Non-pigmented ciliary epithelial cell (primary cell): ENCODE data around the gene KRTAP10-3.

Experiments
- DNase-seq: peaks from one replicate; pipeline ENCODE4 v3.0.0-alpha.2; 2010; ENCODE audit warnings: low read depth

The KRTAP10-3 gene

DNA sequence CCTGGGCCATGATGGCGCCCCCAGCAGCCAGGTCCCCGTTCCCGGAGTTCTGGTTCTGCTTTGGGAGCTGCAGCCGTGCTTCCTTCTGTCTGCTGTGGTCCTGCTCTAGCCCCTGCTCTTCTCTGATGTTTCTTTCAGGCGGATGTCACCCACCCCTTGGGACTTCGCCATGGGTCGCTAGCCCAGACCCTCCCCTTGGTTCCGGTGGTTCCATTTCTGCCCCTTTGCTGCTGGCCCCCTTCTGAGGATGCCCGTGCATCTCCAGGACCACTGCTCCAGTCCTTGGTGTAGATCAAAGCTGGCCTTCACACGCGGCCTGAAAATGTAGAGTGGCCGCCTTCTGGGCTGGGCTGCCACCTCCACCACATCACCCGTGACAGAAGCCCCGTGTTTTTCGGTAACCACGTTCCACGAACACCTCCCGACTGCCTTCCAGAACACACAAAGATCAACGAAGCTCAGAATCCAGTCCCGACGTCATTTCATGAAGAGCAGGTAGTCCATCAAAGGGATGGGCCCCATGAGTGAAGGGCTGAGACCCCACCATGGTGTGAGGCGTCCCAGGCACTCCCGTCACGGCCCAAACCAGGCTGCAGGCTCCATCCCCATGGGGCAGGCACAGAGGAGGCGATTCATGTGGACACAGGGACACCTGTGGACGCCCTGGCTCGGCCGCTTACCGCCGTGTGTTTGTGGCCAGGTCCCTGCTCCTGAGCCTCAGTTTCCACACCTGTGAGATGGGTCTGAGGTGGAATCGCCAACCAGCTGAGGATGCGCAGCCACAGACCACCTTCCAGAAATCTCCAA lies 43.0 kb downstream of the KRTAP10-3 start:
- no peak for DNase-seq

DNA sequence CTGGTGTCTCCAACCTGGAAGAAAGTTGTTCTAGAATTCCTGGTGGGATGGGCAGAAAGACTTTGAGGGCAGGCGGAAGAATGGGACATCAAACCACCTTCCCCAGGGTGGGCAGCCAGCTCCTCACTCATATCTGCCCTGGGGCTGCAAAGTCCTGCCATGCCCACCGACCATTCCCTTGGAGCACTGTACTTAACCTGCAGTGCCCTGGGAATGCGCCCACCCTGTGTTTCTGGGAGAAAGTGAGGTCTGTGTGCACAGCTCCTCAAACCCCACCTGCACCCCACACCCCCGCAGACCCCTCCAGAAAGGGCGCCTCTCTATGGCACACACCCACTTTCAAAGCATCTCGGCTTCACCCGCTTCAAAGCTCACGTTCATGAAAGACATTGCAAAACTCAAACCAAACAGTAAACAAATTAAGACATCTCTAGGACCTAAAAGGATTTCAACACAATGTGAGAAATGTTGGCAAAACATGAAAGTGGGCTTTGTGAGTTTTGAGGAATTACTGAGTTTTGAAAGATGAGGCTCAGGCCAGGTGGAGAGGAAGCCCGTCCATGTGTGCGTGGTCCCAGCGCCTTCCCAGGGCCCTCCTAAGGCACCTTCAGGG lies 43.7 kb downstream of the KRTAP10-3 start:
- DNase-seq = no peak

DNA sequence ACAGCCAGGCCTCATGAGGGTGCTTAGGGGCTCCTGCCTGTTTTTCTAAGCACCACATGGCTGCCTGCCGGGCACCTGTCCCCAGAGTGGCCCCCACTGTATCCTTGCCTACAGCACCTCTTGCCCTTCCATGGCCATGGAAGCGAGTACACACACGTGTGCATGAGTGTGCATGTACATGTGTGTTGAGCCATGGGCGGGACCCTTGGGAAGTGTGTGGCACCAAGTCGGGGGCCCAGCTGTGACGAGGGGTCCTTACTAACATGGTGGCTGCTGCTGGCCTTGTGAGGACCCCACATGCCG lies 44.4 kb downstream of the KRTAP10-3 start:
- no peak for DNase-seq

DNA sequence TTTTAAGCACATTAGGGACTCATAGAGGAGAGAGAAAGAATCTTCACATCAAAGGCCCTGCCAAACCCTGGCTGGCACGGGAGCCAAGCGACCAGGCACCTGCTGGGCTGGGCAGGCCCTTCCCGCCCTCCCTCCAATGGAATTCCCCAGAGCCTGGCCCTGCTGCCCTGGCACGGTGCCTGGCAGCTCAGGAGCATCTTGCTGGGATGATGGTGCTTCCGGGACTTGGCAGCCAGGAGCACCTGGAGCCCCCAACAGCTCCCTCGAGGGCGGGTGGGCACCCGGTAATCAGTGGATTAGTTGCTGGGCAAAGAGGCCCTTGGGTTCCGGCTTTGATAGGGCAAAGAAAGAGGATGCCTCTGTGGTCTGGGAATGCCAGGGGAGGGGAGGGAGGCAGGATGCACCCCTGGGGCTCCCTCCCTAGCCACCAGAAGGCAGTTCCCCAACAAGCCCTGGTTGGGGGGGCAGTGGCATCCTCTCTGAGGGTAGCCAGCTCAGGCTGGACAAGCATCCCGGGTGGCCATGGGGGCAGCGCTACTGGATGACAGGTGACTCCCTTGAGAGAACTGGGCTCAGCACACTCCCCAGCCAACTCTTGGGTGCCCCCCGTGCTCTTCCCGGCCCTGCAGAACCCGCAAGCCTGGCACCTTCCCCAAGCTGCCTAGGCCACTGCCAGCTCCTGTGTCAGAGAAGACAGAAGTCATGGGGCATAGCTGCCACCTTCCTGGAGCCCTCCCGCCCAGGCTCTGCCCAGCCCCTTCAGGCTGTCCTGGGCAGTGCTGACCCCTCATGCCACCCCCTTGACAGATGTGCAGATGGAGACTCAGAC lies 45.0 kb downstream of the KRTAP10-3 start:
- DNase-seq = no peak

DNA sequence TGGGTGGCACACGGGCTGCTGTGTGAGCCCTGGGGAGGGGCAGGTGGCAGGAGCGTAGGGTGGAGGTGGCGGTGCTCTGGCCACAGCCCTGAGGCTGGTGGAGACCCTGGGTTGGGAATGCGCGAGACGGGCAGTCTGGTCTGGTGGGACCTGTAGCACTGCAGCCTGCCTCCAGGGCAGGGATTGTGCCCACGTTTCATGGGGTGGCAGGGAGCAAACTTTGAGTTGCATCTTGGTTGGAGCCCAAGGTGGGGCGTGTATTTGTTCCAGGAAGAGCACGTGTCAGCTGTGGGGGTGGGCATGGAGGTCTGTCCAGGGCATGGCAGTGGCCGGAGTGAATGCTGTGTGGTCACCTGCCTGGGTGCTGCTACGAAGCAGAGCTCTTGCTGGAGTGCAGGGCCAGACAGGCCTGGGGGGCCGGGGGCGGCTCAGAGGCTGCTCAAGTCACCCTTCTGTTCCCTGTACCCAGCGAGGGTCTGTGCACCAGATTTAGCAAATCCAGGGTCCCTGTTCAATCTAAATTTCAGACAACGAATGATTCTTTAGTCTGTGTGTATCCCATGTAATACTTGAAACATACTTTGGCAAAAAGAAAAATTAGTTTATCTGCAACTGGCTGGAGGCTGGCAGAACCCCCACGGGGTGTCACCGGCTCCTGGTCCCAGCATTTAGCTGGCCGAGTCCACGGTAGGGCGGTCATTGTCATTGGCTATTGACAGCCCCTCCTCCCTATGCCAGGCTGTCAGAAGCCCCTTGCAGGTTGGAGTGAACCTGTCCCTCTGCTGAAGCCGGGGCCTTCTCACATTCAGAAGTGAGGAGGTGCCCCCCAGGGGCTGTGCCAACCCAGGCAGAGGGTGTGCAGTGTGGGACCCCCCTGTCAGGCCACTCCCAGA lies 45.9 kb downstream of the KRTAP10-3 start:
- DNase-seq = no peak

DNA sequence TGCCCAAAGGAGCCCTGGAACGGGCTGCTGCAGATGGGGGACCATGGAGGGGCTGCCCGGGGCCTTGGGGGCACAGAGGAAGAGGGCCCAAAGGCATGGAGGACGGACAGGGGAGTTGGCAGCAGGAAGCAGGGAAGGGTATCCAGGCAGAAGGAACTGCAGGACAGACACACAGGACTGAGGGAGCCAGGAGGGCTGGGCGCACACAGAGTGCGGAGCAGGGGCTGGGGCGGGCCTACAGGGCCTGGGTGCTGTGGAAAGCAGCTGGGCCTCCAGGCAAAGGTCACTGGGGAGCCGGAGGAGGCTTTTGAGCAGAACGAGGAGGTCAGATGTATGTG lies 46.7 kb downstream of the KRTAP10-3 start:
- DNase-seq = no peak

DNA sequence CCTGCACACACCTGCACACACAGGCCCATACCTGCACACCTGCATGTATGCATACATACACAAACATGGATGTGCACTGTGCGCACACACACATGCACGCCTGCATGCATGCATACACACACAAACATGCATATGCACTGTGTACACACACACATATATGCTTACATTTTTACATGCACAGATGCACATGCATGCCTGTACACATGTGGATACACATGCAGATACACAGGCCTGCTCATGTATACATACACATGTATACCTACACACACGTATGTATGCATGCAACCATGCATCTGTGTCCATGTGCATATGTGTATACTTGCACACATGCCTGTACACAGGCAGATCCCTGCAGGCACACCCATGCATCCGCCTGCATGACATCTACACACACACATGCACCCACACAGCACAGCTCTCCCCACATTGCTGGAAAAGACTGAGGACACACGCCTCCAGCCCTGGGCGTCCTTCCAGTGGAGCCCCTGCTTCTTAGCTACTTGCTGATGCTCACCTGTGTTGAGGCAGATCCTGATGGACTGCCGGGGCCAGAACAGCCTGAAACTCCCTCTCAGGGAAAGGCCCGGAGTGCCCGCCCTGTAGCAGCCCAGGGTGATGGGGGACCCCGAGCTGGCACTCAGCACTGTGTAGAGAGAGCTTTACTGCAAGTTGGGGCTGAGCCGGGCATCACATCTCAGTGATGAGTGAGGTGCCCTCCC lies 47.2 kb downstream of the KRTAP10-3 start:
- DNase-seq = no peak

DNA sequence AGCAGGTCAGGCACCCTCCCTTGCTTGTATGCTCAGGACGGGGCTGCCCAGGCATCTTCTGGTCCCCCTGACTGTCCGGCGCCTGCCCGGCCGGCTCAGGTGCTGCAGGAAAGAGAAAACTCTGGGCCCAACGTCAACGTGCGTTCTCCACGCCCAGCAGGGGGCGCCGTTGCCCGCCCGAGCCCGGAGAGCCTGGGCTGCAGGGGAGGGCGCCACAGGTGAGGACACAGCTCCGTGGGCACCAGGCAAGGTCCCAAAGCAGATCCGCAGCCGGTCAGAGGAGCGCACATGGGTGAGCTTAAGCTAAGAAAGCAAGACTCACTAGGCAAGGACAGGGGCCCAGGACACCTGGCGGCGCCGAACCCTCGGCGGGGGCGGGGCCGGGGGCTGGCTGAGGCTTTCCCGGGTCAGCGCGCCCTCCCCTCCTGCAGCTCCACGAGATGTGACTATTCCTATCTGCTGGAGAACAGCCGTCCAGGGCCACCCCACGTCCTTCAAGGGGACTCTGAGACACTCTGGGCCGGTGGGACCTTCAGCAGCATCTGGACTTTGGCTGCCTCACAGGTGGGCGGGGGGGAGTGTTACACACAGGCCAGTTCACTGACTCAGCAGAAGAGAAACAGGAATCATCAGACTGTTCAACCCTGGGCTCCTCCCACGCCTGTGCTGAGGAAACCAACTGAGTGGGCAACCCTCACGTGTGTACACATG lies 47.9 kb downstream of the KRTAP10-3 start:
- no peak for DNase-seq

DNA sequence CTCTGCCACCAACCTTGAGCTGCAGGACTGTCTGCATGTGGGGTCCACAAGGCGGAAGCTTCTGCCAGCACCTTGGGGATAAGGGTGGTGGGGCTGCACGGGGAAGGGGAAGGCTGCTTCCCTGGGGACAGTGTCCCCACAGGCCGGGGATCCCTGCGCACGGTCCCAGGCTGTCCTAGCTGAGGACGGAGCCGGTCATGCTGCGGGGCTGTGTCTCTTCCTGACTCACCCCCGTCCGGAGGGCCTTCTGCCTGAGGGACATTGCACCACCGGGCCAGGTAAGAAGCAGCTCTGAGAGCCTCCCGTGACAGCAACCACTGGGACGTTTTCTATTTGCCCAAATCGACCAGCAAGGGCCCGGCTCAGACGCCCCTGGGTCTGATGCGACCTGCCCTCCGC lies 48.5 kb downstream of the KRTAP10-3 start:
- no peak for DNase-seq

DNA sequence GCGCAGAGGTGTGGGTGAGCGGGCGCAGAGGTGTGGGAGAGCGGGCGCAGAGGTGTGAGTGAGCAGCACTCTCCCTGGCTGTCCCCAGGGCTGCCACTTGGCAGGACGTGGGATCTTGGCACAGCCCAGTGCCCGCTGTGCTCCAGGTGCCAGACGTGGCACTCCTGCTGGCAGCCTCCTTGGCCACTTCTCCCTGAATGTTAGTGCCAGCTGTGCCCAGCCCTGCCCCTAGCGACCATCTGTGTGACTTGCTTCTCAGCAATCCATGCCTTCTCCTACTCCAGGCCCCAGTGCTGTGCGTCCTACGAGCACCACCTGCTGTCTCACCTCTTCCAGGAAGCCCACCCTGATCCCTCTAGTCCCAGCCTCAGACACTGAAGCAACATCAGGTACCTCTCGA lies 49.1 kb downstream of the KRTAP10-3 start:
- DNase-seq = no peak

DNA sequence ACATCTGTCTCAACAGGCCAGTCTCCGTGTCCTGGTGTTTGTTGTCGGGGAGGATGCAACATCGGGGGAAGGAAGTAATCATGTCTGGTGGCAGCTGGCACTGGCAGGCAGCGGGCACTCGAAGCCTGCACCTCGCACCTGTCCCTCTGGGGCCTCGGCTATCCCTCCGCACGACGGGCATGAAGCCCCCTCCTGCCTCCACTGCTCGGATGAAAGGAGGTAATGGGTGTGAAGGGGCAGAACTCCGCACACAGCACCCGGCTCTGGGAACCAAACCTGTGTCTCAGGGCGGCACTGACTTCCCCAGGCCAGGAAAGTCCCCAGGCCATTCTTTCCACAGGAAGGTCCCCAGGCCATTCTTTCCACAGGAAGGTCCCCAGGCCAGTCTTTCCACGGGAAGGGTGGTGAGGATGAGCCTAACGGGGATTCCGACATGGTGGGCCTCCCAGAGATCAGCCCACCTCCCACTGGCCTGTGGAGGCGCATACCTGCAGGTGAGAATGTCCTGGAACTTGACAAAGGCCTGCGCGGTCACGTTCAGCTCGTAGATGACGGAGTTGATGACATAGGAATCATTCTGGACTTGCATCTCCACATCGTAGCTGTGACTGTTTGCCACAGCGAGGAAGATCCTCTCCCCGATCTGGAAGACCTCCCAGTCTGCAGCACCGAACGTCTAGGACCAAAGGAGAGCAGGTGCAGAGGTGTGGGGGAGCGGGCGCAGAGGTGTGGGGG lies 49.7 kb downstream of the KRTAP10-3 start:
- no peak for DNase-seq

DNA sequence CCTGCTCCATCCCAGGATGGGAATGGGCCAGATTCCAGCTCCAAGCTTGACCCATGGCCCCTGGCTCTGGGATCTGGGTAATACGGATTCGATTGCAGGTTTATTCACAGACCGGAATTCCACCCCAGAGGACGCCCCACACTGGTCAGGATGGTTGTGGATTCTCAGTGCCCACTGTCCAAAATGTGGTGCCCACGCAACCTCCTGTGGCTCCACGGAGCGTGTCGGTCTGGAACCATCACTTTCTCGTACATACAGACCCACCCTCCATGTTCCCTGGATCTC lies 50.2 kb downstream of the KRTAP10-3 start:
- no peak for DNase-seq
